ENCODE results near the gene RUNX2. TPM values are rescaled to one million over a fixed set of nuclear protein-coding genes. Genes with fewer than 3 reads are reported as not detected.

The RUNX2 gene
- total RNA-seq, 1 donor from 2014 or later: 3.7 TPM

DNA sequence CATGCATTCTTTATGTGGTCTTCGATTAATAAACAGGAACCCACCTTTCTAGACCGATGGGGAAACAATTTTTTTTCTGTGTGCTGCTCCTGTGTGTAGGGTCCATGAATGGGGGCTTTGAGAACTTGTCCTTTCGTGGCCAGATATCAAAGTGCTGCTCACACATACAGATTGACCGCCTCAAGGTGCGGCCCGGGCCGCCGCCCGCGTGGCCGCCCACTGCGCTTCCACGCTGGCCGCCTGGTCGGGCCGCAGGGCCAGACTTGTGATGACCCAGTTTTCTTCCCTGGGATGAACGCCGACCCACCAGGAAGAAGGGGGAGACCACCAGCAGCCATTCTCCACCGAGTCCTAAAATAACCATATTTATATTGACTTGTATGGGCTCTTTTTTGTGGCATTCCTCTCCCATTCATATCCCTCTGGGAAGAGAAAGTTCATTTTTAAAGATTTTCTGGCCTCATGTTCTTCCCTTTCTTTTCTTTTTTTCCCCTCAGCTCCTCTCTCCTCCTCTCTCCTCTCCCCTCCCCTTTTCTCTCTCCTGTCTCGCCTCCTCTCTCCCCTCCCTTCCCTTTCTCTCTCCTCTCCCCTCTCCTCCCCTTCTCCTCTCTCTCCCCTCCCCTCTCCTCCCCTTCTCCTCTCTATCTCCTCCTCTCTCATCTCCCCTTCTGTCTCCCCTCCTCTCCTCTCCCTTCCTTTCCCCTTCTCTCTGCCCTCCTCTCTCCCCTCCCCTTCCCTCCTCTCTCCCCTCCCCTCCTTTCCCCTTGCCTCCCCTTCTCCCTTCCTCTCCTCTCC is 314.4 kb downstream of the RUNX2 start:
- no peak for DNase-seq
- H3K4me3 ChIP-seq: no peak overlapping the region
- no peaks in the 10 kb centered on the region for H3K4me1 ChIP-seq
- H3K27me3 ChIP-seq (ENCODE audit: low read depth): peaks cover 3% of the 10 kb centered on the region
- no peaks in the 10 kb centered on the region for H3K9me3 ChIP-seq
- ATAC-seq: no peak
- intact Hi-C loops (cut with DNase I): no loop called here
- no peak overlapping the region for H3K27ac ChIP-seq
- TF ChIP-seq, protein P1, sequence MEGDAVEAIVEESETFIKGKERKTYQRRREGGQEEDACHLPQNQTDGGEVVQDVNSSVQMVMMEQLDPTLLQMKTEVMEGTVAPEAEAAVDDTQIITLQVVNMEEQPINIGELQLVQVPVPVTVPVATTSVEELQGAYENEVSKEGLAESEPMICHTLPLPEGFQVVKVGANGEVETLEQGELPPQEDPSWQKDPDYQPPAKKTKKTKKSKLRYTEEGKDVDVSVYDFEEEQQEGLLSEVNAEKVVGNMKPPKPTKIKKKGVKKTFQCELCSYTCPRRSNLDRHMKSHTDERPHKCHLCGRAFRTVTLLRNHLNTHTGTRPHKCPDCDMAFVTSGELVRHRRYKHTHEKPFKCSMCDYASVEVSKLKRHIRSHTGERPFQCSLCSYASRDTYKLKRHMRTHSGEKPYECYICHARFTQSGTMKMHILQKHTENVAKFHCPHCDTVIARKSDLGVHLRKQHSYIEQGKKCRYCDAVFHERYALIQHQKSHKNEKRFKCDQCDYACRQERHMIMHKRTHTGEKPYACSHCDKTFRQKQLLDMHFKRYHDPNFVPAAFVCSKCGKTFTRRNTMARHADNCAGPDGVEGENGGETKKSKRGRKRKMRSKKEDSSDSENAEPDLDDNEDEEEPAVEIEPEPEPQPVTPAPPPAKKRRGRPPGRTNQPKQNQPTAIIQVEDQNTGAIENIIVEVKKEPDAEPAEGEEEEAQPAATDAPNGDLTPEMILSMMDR (IDR thresholded peaks at IDR 0.05): no peak
- no peaks in the 10 kb centered on the region for H3K36me3 ChIP-seq

DNA sequence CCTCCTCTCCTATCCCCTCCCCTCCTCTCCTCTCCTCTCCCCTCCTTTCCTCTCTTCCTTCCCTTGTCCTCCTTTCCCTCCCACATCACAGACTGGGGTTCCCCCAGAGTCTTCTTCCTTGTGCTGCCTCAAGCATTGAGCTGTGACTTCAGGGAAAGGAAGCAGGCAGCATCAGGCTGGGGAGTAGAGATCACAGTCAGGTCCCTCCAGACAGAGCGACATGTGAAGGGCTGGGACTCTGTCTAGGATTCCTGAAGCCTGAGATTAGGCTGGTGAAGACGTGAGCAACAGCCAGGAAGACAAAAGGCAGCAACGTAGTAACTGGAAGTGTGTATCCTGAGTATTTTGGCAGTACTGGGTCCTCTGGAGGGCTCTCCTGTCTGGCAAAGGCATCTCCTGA is 315.0 kb downstream of the RUNX2 start:
- no peak for DNase-seq
- H3K36me3 ChIP-seq: no peaks in the 10 kb centered on the region

GRCh38 chr6:45644720-45645119 is 316.6 kb downstream of the RUNX2 start:
- intact Hi-C loops (cut with DNase I): no loop called here
- TF ChIP-seq, protein P1 (IDR thresholded peaks at IDR 0.05): no peak
- no peak overlapping the region for H3K4me3 ChIP-seq
- ATAC-seq (no peak), DNase-seq (no peak)
- H3K9me3 ChIP-seq: no peaks in the 10 kb centered on the region
- H3K27me3 ChIP-seq (ENCODE audit: low read depth): peaks cover 3% of the 10 kb centered on the region
- H3K36me3 ChIP-seq: no peaks in the 10 kb centered on the region
- H3K4me1 ChIP-seq: no peaks in the 10 kb centered on the region
- no peak overlapping the region for H3K27ac ChIP-seq

More for the DNA sequence above, 315.0 kb downstream of the RUNX2 start:
- no peaks in the 10 kb centered on the region for H3K9me3 ChIP-seq
- intact Hi-C loops (cut with DNase I): no loop called here
- H3K27me3 ChIP-seq (ENCODE audit: low read depth): peaks cover 3% of the 10 kb centered on the region
- no peak overlapping the region for H3K4me3 ChIP-seq
- H3K27ac ChIP-seq: no peak overlapping the region
- TF ChIP-seq, protein P1 (IDR thresholded peaks at IDR 0.05): no peak
- no peak for ATAC-seq
- H3K4me1 ChIP-seq: no peaks in the 10 kb centered on the region

- intact Hi-C loops (cut with DNase I): no loop called here
- TF ChIP-seq, protein P1 (IDR thresholded peaks at IDR 0.05): no peak
- Histone ChIP-seq H3K4me3 (no peak overlapping the region), H3K27me3 (ENCODE audit: low read depth) (peaks cover 3% of the 10 kb centered on the region), H3K9me3 (no peaks in the 10 kb centered on the region), H3K27ac (no peak overlapping the region), H3K4me1 (no peaks in the 10 kb centered on the region), H3K36me3 (no peaks in the 10 kb centered on the region)
- DNase-seq (no peak), ATAC-seq (no peak)
Observed at GRCh38 chr6:45645302-45645701, 317.2 kb downstream of the RUNX2 start.

DNA sequence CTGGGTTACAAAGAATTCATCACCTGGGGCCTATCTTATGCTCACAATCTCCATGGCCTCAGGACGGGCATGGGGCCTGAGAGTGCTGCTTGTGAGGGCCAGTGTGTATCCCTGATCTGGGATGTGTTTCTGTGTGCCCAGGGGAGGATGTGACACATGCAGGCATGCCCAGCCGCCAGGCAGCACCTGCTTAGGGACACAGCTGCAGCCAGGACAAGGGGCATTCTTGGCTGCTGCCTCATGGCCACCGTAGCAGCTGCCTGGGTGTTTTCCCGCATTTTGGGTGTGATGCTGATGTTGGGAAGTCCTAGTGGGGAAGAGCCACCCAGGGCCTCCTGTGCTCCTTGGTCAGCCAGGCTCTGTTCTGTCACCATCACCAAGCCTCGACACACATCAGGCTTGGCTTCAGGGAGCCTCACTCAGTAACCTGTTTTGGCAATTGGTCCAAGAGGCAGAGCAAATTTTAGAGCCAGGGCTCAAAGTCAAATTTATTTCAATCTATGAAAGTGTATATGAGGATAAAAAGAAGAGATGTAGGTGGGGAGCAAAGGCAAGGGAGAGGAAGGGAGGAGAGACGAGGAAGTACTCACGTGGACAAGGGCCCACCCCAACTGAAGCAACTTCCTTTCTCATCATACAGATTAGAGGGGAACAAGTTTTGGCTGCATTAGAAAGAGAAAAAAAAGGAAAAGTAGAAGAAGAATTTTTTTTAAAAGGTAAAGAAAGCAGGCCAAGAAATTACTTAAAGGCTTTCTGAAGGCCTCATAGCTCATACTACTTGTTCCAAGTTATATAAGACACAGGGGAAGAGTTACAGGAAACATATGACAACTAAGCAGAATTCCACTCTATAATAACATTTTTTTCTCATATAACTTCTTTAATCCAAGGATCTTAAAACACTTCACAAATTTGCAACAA is 319.5 kb downstream of the RUNX2 start:
- H3K27me3 ChIP-seq (ENCODE audit: low read depth): peaks cover 3% of the 10 kb centered on the region
- H3K4me3 ChIP-seq: no peak overlapping the region
- H3K4me1 ChIP-seq: no peaks in the 10 kb centered on the region
- ATAC-seq: no peak
- H3K27ac ChIP-seq: no peak overlapping the region
- no peak for DNase-seq
- H3K36me3 ChIP-seq: no peaks in the 10 kb centered on the region
- TF ChIP-seq, protein P1 (IDR thresholded peaks at IDR 0.05): no peak
- intact Hi-C loops (cut with DNase I): no loop called here
- H3K9me3 ChIP-seq: no peaks in the 10 kb centered on the region

Measured in lower lobe of right lung (tissue), 2 donors.